Fibroblast of skin of scalp (primary cell): Measurements from ENCODE around the gene SLC52A1.
A peak's percentile ranks its signal among the peaks of the same experiment; 100 is the strongest.

ENCODE experiments used
- DNase-seq: peaks from one replicate; pipeline ENCODE4 v3.0.0-alpha.2; 2013

SLC52A1 gene

DNA sequence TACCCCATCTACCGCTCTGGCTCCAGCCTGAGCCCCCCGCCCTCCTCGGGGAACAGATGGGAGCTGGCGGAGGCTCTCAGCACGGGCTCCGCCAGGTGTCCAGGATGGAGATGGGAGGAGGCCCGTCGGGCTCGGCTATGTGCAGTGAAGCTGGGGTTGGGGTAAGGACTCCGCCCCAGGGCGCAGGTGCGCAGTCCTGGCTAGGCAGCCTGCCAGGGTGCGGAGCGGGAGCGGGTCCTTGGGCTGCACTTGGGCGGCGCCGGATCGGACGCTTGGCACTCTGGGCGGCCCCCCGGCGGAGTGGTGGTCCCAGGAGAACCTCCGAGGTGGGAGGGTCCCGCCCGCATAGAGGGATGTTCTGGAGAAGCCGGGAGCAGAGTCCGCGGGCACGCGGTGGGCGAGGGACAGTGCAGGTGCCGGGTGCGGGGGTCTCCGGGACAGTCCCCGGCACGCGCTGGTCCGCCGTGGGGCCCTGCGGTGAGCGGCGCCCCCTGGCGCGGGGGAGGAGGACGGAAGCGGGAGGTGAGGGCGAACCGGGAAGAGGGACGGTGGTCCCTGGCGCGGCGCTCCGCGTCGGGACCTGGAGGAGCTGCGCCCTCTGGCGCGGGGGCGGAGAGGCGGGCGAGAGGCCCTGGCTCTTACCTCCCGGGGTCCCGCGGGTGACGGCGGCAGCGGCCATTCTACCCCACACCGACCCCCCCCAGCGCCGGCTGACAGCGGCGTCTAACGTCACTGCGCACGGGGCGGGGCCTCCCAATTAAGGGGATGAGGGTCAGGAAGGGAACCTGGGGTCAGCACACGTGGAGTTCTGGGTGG is 48.1 kb downstream of the SLC52A1 start, which contains the start of gene CAMTA2:
CAMTA2 (minus strand) TSS at position 725 of the 816 bp plus-strand sequence. CDS start 1,453 bp downstream, outside the sequence.
- peak; percentile 85 for DNase-seq

DNA sequence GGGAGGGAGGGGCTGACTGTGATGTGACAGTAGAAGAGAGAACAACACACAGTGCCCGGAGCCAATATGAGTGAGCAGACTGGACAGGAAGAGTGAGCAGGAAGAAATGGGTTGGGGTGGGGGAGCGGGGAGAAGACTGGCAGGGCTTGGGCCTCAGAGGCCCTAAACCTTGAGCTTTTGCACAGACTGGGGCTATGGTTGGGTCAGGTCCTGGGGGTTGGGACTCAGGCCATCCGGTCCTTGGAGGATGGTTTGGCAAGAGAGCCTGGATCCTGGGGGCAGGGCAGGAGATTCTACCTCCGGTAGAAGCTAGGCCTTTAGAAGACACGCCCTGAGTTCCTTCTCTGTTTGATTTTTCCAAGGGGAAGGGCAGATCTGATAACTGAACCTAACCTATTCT is 48.8 kb downstream of the SLC52A1 start:
- no peak for DNase-seq
